Measurements from ENCODE around the gene PRMT7. TPM values are rescaled to one million over a fixed set of nuclear protein-coding genes. Genes with fewer than 3 reads are reported as not detected.

Gene PRMT7
- total RNA-seq, 3 donors from 2014 or later = 31.0 to 42.2 (median 41.0) TPM

DNA sequence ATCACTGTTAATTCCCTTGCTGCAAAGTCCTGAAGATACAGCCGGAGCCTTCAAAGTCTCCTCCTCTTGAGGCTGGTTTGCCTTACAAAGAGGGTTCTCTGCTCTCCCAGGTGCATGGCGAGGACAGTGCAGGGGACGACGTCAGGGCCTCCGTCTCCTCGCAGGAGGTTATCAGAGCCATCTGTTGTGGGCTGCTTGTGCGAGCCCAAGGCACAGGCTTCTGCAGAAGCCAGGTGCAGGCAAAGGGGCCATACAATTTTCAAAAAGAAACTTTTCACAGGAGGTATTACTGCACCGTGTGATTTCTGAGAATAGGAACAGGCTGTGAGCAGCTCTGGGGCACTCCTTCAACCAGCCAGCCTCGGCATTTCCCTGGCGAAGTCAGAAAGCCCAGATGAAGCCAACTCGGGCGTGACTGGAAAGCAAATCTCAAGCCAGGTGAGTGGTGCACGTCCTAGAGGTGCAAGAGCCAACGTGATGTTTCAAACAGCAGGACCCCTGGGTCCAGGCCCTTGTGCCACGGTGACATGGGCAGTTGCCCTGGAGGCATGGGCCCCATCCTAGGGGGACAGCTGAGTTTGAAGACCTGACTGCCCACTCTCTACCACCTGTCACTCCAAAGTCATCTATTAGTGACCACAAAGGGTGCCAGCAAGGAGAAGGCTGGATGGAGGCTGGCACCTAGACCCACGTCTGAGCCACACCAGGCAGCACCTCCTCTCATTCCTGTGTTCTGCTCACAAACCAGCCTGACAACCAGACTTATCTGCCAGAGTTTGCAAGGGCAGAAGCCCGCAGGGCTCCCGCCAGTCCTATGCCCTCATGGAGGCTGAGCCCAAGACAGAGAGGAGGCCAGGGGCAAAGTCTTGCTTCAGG is 68.9 kb downstream of the PRMT7 start:
- no peak for ATAC-seq
- TF ChIP-seq, protein P1, sequence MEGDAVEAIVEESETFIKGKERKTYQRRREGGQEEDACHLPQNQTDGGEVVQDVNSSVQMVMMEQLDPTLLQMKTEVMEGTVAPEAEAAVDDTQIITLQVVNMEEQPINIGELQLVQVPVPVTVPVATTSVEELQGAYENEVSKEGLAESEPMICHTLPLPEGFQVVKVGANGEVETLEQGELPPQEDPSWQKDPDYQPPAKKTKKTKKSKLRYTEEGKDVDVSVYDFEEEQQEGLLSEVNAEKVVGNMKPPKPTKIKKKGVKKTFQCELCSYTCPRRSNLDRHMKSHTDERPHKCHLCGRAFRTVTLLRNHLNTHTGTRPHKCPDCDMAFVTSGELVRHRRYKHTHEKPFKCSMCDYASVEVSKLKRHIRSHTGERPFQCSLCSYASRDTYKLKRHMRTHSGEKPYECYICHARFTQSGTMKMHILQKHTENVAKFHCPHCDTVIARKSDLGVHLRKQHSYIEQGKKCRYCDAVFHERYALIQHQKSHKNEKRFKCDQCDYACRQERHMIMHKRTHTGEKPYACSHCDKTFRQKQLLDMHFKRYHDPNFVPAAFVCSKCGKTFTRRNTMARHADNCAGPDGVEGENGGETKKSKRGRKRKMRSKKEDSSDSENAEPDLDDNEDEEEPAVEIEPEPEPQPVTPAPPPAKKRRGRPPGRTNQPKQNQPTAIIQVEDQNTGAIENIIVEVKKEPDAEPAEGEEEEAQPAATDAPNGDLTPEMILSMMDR (IDR thresholded peaks at IDR 0.05) = no peak
- DNase-seq = peak in 1 of 3 donors; percentile 29
- Histone ChIP-seq H3K9me3 (no peaks in the 10 kb centered on the region), H3K4me3 (no peak overlapping the region), H3K4me1 (ENCODE audit: low read depth) (peaks cover 30% of the 10 kb centered on the region), H3K36me3 (ENCODE audit: low read depth) (no peaks in the 10 kb centered on the region)
- intact Hi-C loops (cut with DNase I, micrococcal nuclease) = no loop called here

GRCh38 chr16:68380348-68380670 is 69.5 kb downstream of the PRMT7 start:
- ATAC-seq = no peak
- TF ChIP-seq, protein P1 (IDR thresholded peaks at IDR 0.05) = no peak
- intact Hi-C loops (cut with DNase I, micrococcal nuclease) = no loop called here
- peak in 1 of 3 donors; percentile 28 for DNase-seq
- H3K36me3 ChIP-seq (ENCODE audit: low read depth) = no peaks in the 10 kb centered on the region
- H3K4me3 ChIP-seq = no peak overlapping the region
- H3K4me1 ChIP-seq (ENCODE audit: low read depth) = peaks cover 36% of the 10 kb centered on the region
- no peaks in the 10 kb centered on the region for H3K9me3 ChIP-seq

GRCh38 chr16:68380676-68381362 is 70.0 kb downstream of the PRMT7 start:
- H3K36me3 ChIP-seq (ENCODE audit: low read depth) = no peaks in the 10 kb centered on the region

GRCh38 chr16:68381363-68381724 is 70.5 kb downstream of the PRMT7 start:
- Histone ChIP-seq H3K4me1 (ENCODE audit: low read depth) (peaks cover 36% of the 10 kb centered on the region), H3K36me3 (ENCODE audit: low read depth) (no peaks in the 10 kb centered on the region), H3K9me3 (no peaks in the 10 kb centered on the region), H3K4me3 (no peak overlapping the region)
- ATAC-seq (no peak), DNase-seq (no peak)
- intact Hi-C loops (cut with DNase I, micrococcal nuclease) = no loop called here
- TF ChIP-seq, protein P1 (IDR thresholded peaks at IDR 0.05) = no peak

More at GRCh38 chr16:68380676-68381362, 70.0 kb downstream of the PRMT7 start:
- intact Hi-C loops (cut with DNase I, micrococcal nuclease) = no loop called here
- H3K4me1 ChIP-seq (ENCODE audit: low read depth) = peaks cover 36% of the 10 kb centered on the region
- DNase-seq (no peak), ATAC-seq (no peak)
- H3K4me3 ChIP-seq = no peak overlapping the region
- TF ChIP-seq, protein P1 (IDR thresholded peaks at IDR 0.05) = no peak
- no peaks in the 10 kb centered on the region for H3K9me3 ChIP-seq

GRCh38 chr16:68382296-68382718 is 71.5 kb downstream of the PRMT7 start:
- intact Hi-C loops (cut with DNase I, micrococcal nuclease) = no loop called here
- ATAC-seq (peak; percentile 74), DNase-seq (peak; percentile 84 to 88 (median 85))
- no peaks in the 10 kb centered on the region for H3K36me3 ChIP-seq (ENCODE audit: low read depth)
- no peaks in the 10 kb centered on the region for H3K9me3 ChIP-seq
- TF ChIP-seq, protein P1 (IDR thresholded peaks at IDR 0.05) = peak; percentile 46
- H3K4me3 ChIP-seq = no peak overlapping the region
- H3K4me1 ChIP-seq (ENCODE audit: low read depth) = peaks cover 41% of the 10 kb centered on the region

Data from mucosa of descending colon (tissue), 3 donors.